Measurements from ENCODE around the gene SH3GL1. TPM values are rescaled to one million over a fixed set of nuclear protein-coding genes. Genes with fewer than 3 reads are reported as not detected.

Gene SH3GL1, protein sequence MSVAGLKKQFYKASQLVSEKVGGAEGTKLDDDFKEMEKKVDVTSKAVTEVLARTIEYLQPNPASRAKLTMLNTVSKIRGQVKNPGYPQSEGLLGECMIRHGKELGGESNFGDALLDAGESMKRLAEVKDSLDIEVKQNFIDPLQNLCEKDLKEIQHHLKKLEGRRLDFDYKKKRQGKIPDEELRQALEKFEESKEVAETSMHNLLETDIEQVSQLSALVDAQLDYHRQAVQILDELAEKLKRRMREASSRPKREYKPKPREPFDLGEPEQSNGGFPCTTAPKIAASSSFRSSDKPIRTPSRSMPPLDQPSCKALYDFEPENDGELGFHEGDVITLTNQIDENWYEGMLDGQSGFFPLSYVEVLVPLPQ
- total RNA-seq = 10 to 100 TPM; 49.1 to 67.1 TPM

GRCh38 chr19:4400135-4400936, at the start of gene SH3GL1:
Gene SH3GL1 (minus strand): TSS chr19:4400547. CDS start chr19:4400368, 179 bp downstream.
- H3K4me1 Mint-ChIP-seq = peaks cover 18% of the 10 kb centered on the region
- peak; percentile 69 for ATAC-seq (replicated peaks)
- no peaks in the 10 kb centered on the region for H3K27me3 Mint-ChIP-seq
- peaks cover 65% of the 10 kb centered on the region for H3K36me3 Mint-ChIP-seq (ENCODE audit: low read depth)
- peak within 1 kb of the TSS; percentile 92 for H3K27ac Mint-ChIP-seq
- peak within 1 kb of the TSS; percentile 95 for H3K4me3 Mint-ChIP-seq
- H3K9me3 Mint-ChIP-seq = no peaks in the 10 kb centered on the region

- H3K36me3 Mint-ChIP-seq (ENCODE audit: low read depth) = peaks cover 41% of the 10 kb centered on the region
- no peaks in the 10 kb centered on the region for H3K27me3 Mint-ChIP-seq
- no peaks in the 10 kb centered on the region for H3K9me3 Mint-ChIP-seq
- H3K4me1 Mint-ChIP-seq = no peaks in the 10 kb centered on the region
- ATAC-seq (replicated peaks) = no peak
- no peak overlapping the region for H3K27ac Mint-ChIP-seq
- H3K4me3 Mint-ChIP-seq = no peak overlapping the region
Observed at GRCh38 chr19:4449639-4450028, 49.3 kb upstream of the SH3GL1 start.

GRCh38 chr19:4449022-4449638, 48.8 kb upstream of the SH3GL1 start:
- H3K36me3 Mint-ChIP-seq (ENCODE audit: low read depth) = peaks cover 46% of the 10 kb centered on the region
- H3K27ac Mint-ChIP-seq = no peak overlapping the region
- no peaks in the 10 kb centered on the region for H3K4me1 Mint-ChIP-seq
- H3K27me3 Mint-ChIP-seq = no peaks in the 10 kb centered on the region
- no peaks in the 10 kb centered on the region for H3K9me3 Mint-ChIP-seq
- no peak overlapping the region for H3K4me3 Mint-ChIP-seq
- no peak for ATAC-seq (replicated peaks)

DNA sequence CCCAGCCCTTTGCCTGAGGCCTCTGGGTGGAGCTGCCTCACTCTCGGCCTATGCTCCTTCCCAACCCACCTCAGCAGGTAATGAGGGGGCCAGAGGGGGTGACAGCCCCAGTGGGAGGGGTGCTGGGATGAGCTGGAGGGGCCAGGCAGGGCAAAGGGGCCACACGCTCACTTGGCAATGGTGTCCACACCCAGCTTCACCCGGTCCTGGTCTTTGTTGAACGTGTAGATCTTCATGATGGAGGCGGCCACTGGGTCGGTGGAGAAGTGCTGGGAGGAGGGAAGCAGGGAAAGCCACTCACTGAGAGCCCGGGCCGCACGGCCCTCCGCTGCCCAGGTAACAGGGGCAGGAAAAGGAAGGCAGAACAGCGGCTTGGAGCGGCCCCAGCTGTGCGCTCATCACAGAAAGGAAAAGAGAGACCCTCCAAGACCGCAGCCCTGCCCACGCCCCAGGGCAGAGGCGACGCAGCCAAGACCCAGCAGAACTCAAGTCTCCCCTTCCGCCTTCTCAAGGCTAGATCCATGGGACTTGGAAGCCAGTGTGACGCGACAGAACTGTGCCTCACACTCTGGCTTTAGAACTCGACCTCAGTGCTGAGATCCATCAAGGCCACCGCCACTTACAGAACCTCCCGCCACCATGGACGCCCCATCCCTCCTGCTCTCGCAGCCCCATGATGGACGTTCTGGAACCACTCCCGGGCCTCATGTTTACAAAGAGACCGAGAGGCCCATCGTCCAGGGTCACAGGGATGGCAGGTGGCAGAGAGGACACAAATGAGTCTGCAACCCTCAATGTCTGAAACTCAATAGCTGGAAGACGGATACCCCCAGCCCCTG, 48.0 kb upstream of the SH3GL1 start:
- H3K9me3 Mint-ChIP-seq = no peaks in the 10 kb centered on the region
- H3K27me3 Mint-ChIP-seq = no peaks in the 10 kb centered on the region
- H3K36me3 Mint-ChIP-seq (ENCODE audit: low read depth) = peaks cover 46% of the 10 kb centered on the region
- H3K4me3 Mint-ChIP-seq = no peak overlapping the region
- ATAC-seq (replicated peaks) = no peak
- no peaks in the 10 kb centered on the region for H3K4me1 Mint-ChIP-seq
- H3K27ac Mint-ChIP-seq = no peak overlapping the region

GRCh38 chr19:4447327-4448146, 47.2 kb upstream of the SH3GL1 start:
- H3K4me1 Mint-ChIP-seq = no peaks in the 10 kb centered on the region
- no peaks in the 10 kb centered on the region for H3K9me3 Mint-ChIP-seq
- no peak overlapping the region for H3K27ac Mint-ChIP-seq
- no peaks in the 10 kb centered on the region for H3K27me3 Mint-ChIP-seq
- H3K36me3 Mint-ChIP-seq (ENCODE audit: low read depth) = peaks cover 46% of the 10 kb centered on the region
- no peak overlapping the region for H3K4me3 Mint-ChIP-seq
- ATAC-seq (replicated peaks) = no peak

GRCh38 chr19:4446704-4447200, 46.4 kb upstream of the SH3GL1 start:
- H3K4me1 Mint-ChIP-seq = no peaks in the 10 kb centered on the region
- H3K36me3 Mint-ChIP-seq (ENCODE audit: low read depth) = peaks cover 49% of the 10 kb centered on the region
- no peak overlapping the region for H3K4me3 Mint-ChIP-seq
- no peak overlapping the region for H3K27ac Mint-ChIP-seq
- no peaks in the 10 kb centered on the region for H3K27me3 Mint-ChIP-seq
- no peak for ATAC-seq (replicated peaks)
- H3K9me3 Mint-ChIP-seq = no peaks in the 10 kb centered on the region

GRCh38 chr19:4445963-4446703, 45.8 kb upstream of the SH3GL1 start:
- no peaks in the 10 kb centered on the region for H3K9me3 Mint-ChIP-seq
- no peak overlapping the region for H3K4me3 Mint-ChIP-seq
- no peak for ATAC-seq (replicated peaks)
- no peaks in the 10 kb centered on the region for H3K4me1 Mint-ChIP-seq
- H3K27me3 Mint-ChIP-seq = no peaks in the 10 kb centered on the region
- peaks cover 43% of the 10 kb centered on the region for H3K36me3 Mint-ChIP-seq (ENCODE audit: low read depth)
- H3K27ac Mint-ChIP-seq = no peak overlapping the region

- Mint-ChIP-seq H3K36me3 (ENCODE audit: low read depth) (peaks cover 40% of the 10 kb centered on the region), H3K9me3 (no peaks in the 10 kb centered on the region), H3K4me3 (no peak overlapping the region), H3K27ac (no peak overlapping the region), H3K27me3 (no peaks in the 10 kb centered on the region), H3K4me1 (no peaks in the 10 kb centered on the region)
- no peak for ATAC-seq (replicated peaks)
Observed at GRCh38 chr19:4444765-4445741, 44.7 kb upstream of the SH3GL1 start.

DNA sequence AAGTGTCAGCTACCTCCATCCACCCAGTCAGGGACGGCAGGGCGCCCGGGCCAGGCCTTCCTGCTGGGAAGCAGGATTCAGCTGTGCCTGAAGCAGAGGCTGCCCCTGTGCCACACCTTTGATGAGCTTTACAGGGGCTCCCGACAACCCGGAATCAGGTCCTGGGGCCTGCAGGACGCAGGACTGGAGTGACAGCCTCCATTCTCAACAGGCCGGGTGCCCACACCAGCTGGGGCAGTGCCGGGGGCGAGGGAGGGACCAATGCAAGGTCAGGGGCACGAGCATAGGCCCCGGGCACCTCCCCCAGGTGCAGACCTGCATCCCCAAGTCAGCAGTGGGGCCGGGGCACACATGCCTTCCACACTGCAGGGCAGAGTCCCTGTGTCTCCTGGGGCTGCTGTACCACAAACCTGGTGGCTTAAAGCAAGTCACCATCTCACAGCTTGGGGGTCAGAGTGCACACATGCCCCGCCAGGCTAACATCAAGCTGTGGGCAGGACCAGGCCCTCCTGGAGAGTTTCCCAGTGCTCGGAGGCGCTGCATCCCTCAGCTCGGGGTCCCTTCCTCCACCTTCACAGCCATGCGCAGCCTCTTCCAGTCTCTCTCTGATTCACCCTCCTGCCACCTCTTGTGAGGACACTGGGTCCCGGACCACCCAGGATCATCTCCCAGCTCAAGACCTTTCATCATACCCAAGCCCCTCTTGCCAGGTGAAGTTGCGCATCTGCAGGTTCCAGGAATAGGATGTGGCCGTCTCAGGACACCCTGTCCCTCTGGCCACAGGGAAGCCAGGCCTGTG, 43.8 kb upstream of the SH3GL1 start:
- Mint-ChIP-seq H3K9me3 (no peaks in the 10 kb centered on the region), H3K27me3 (no peaks in the 10 kb centered on the region), H3K27ac (no peak overlapping the region), H3K4me1 (no peaks in the 10 kb centered on the region), H3K4me3 (no peak overlapping the region), H3K36me3 (ENCODE audit: low read depth) (peaks cover 40% of the 10 kb centered on the region)
- no peak for ATAC-seq (replicated peaks)

- ATAC-seq (replicated peaks) = no peak
- H3K27me3 Mint-ChIP-seq = no peaks in the 10 kb centered on the region
- H3K4me3 Mint-ChIP-seq = no peak overlapping the region
- H3K27ac Mint-ChIP-seq = no peak overlapping the region
- H3K9me3 Mint-ChIP-seq = no peaks in the 10 kb centered on the region
- no peaks in the 10 kb centered on the region for H3K4me1 Mint-ChIP-seq
- H3K36me3 Mint-ChIP-seq (ENCODE audit: low read depth) = peaks cover 40% of the 10 kb centered on the region
Observed at GRCh38 chr19:4443188-4443587, 42.8 kb upstream of the SH3GL1 start.

- H3K4me3 Mint-ChIP-seq = no peak overlapping the region
- no peaks in the 10 kb centered on the region for H3K27me3 Mint-ChIP-seq
- no peaks in the 10 kb centered on the region for H3K4me1 Mint-ChIP-seq
- no peak overlapping the region for H3K27ac Mint-ChIP-seq
- H3K9me3 Mint-ChIP-seq = no peaks in the 10 kb centered on the region
- ATAC-seq (replicated peaks) = no peak
- peaks cover 43% of the 10 kb centered on the region for H3K36me3 Mint-ChIP-seq (ENCODE audit: low read depth)
Observed at GRCh38 chr19:4442819-4443146, 42.4 kb upstream of the SH3GL1 start.
